HFFc6 (cell line): ENCODE measurements around the gene ADAMTS17. TPM values are rescaled to one million over a fixed set of nuclear protein-coding genes. Genes with fewer than 3 reads are reported as not detected.

Experiments
- DNase-seq: peaks from one replicate; pipeline ENCODE4 v3.0.0-alpha.2; 2018
- H3K27ac Mint-ChIP-seq: 2 replicates; pipeline ENCODE4 v1.8.0; 2020; ENCODE audit warnings: mild to moderate bottlenecking, mixed read lengths
- H3K27me3 Mint-ChIP-seq: 2 replicates; pipeline ENCODE4 v1.8.0; 2021; ENCODE audit warnings: mild to moderate bottlenecking, moderate library complexity, mixed read lengths; ENCODE audit not compliant: insufficient read depth
- H3K36me3 Mint-ChIP-seq: 2 replicates; pipeline ENCODE4 v1.8.0; 2021; ENCODE audit warnings: low read depth, mixed read lengths
- H3K4me1 Mint-ChIP-seq: 2 replicates; pipeline ENCODE4 v1.8.0; 2020; ENCODE audit warnings: low read depth, mixed read lengths
- H3K4me3 Mint-ChIP-seq: 2 replicates; pipeline ENCODE4 v1.8.0; 2020; ENCODE audit warnings: mild to moderate bottlenecking, moderate library complexity, mixed read lengths
- H3K9me3 Mint-ChIP-seq: 2 replicates; pipeline ENCODE4 v1.8.0; 2020; ENCODE audit warnings: mild to moderate bottlenecking, mixed read lengths
- total RNA-seq, 6 experiments: library from RNA; stranded (reverse); fragmentation: NEBNext Ultra II Directional; extraction: Animal tissue kit (Norgen Biotek cat#: 25700); gene quantifications; 2 replicates in 1 of 6; 3 replicates in 5 of 6; pipeline ENCODE4 v1.2.3, GENCODE V29; 2021
- TF ChIP-seq, protein P1 (sequence below): fragments of 200-600 bp; sonication (generic); IDR thresholded peaks from 2 replicates; pipeline ENCODE4 v1.5.0; 2021; ENCODE audit warnings: antibody characterized with exemption, mild to moderate bottlenecking

The ADAMTS17 gene
- total RNA-seq, 6 experiments from 2014 or later = not detected

- no peak for DNase-seq
- no peak overlapping the region for H3K27ac Mint-ChIP-seq
- H3K4me1 Mint-ChIP-seq = no peaks in the 10 kb centered on the region
- TF ChIP-seq, protein P1, sequence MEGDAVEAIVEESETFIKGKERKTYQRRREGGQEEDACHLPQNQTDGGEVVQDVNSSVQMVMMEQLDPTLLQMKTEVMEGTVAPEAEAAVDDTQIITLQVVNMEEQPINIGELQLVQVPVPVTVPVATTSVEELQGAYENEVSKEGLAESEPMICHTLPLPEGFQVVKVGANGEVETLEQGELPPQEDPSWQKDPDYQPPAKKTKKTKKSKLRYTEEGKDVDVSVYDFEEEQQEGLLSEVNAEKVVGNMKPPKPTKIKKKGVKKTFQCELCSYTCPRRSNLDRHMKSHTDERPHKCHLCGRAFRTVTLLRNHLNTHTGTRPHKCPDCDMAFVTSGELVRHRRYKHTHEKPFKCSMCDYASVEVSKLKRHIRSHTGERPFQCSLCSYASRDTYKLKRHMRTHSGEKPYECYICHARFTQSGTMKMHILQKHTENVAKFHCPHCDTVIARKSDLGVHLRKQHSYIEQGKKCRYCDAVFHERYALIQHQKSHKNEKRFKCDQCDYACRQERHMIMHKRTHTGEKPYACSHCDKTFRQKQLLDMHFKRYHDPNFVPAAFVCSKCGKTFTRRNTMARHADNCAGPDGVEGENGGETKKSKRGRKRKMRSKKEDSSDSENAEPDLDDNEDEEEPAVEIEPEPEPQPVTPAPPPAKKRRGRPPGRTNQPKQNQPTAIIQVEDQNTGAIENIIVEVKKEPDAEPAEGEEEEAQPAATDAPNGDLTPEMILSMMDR = peak; percentile 30; the same call in 1 of the 2 replicates
- peaks cover 34% of the 10 kb centered on the region for H3K9me3 Mint-ChIP-seq
- H3K4me3 Mint-ChIP-seq = no peak overlapping the region
- no peaks in the 10 kb centered on the region for H3K27me3 Mint-ChIP-seq
- no peaks in the 10 kb centered on the region for H3K36me3 Mint-ChIP-seq
These were observed 2.8 kb downstream of the ADAMTS17 start for GRCh38 chr15:100338971-100339444.

- TF ChIP-seq, protein P1 = no peak
- Mint-ChIP-seq H3K4me1 (no peaks in the 10 kb centered on the region), H3K27ac (no peak overlapping the region), H3K27me3 (no peaks in the 10 kb centered on the region), H3K4me3 (no peak overlapping the region), H3K9me3 (peaks cover 38% of the 10 kb centered on the region), H3K36me3 (no peaks in the 10 kb centered on the region)
- no peak for DNase-seq
These were observed 3.5 kb downstream of the ADAMTS17 start for GRCh38 chr15:100338247-100338646.

DNA sequence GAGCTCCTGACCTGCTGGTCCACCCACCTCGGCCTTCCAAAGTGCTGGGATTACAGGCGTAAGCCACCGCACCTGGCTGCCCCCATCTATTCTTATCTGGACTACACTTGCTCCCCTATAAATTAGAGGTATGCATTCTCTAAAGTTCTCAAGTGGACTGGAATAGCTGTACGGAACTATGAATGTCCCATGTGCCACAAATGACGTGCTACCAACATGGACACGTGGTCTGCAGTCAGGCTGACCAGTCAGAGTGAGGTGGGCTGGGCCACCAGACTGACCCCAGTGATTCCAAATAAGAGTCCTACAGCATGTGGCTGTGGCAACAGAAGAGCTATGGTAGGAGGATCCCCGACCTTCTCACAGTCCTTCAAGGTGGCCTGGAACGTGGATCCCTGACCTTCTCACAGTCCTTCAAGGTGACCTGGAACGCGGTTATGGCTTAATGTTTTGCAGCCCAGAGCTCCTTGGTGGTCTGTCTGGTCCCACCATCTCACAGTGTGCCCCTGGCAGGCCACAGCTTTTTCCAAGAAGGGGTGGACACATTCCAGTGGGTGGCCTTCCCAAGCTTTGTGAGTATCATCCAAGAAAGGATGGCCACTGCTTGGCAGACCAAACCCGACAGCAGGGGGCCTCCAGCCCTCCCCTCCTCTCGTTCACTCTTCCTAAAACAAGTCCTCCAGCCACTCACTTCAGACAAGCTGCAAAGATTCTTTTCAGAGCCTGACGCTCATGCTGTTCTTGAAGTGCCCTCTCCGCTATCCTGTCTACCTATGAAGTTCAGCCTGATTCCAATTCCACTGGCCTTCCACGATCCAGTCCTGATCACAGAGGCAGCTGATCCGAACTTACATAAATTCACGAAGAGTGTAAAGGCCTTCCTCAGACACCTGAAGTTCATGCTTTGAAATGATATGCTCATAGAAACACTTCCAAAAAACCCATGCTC is 4.4 kb downstream of the ADAMTS17 start:
- H3K36me3 Mint-ChIP-seq = no peaks in the 10 kb centered on the region
- H3K4me3 Mint-ChIP-seq = no peak overlapping the region
- TF ChIP-seq, protein P1 = no peak
- H3K27me3 Mint-ChIP-seq = no peaks in the 10 kb centered on the region
- no peak for DNase-seq
- no peaks in the 10 kb centered on the region for H3K4me1 Mint-ChIP-seq
- no peak overlapping the region for H3K27ac Mint-ChIP-seq
- H3K9me3 Mint-ChIP-seq = peaks cover 45% of the 10 kb centered on the region

- H3K9me3 Mint-ChIP-seq = peaks cover 42% of the 10 kb centered on the region
- no peak overlapping the region for H3K4me3 Mint-ChIP-seq
- no peaks in the 10 kb centered on the region for H3K36me3 Mint-ChIP-seq
- H3K4me1 Mint-ChIP-seq = no peaks in the 10 kb centered on the region
- no peak overlapping the region for H3K27ac Mint-ChIP-seq
- H3K27me3 Mint-ChIP-seq = no peaks in the 10 kb centered on the region
- TF ChIP-seq, protein P1 = no peak
- DNase-seq = no peak
These were observed 5.7 kb downstream of the ADAMTS17 start for GRCh38 chr15:100336061-100336460.

DNA sequence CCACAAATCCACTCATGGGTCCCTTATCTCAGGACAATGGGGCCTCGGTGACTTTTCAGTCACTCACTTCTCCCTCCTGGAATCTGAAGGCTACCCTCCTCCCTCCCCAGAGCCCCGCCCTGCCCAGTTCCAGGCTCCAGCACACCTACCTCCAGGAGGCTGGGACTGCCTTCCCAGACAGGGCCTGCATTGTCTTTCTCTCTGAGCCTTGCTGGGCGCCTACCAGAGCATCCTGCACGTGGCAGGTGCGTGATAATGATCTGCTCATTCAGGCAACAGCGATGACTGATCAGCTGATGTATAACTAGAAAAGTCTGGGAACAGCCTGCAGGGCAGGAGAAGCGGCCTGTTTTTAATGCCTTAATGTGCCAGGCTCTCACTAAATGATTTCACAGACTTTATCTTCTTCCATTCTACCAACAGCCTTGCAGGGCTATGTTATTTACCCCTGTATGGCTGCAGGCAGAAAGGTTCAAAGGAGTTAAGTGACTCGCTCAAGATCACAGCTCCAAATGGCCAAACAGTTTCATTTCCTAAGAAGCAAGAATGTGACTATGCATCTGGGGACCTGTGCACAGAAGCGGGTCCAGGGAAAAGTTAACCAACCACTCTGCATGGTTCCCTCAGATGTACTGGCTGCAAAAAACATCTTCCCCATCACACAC is 6.3 kb downstream of the ADAMTS17 start:
- Mint-ChIP-seq H3K36me3 (no peaks in the 10 kb centered on the region), H3K4me3 (no peak overlapping the region), H3K27ac (no peak overlapping the region), H3K4me1 (no peaks in the 10 kb centered on the region), H3K9me3 (peaks cover 41% of the 10 kb centered on the region), H3K27me3 (no peaks in the 10 kb centered on the region)
- DNase-seq = no peak
- TF ChIP-seq, protein P1 = no peak
